NCI-H2171 treated with DMSO at 0.1 percent for 48 hours (cell line): ENCODE results near the gene BLID.

Source experiments
- DNase-seq: peaks from one replicate; lab custom pipeline; 2025; lab: John Stamatoyannopoulos, UW

The BLID gene

DNA sequence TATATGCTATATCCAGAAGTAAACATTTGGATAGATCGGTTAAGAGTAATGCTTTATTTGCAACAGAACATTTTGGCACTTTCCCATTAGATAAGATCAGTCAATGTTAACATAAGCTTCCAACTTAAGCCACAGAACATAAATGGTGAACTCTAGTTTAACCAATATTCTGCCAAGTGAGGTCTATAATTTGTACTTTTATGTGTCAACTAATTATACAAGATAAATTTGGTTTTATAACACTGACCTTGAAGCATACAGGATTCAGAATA is 23.5 kb upstream of the BLID start:
- DNase-seq: no peak

DNA sequence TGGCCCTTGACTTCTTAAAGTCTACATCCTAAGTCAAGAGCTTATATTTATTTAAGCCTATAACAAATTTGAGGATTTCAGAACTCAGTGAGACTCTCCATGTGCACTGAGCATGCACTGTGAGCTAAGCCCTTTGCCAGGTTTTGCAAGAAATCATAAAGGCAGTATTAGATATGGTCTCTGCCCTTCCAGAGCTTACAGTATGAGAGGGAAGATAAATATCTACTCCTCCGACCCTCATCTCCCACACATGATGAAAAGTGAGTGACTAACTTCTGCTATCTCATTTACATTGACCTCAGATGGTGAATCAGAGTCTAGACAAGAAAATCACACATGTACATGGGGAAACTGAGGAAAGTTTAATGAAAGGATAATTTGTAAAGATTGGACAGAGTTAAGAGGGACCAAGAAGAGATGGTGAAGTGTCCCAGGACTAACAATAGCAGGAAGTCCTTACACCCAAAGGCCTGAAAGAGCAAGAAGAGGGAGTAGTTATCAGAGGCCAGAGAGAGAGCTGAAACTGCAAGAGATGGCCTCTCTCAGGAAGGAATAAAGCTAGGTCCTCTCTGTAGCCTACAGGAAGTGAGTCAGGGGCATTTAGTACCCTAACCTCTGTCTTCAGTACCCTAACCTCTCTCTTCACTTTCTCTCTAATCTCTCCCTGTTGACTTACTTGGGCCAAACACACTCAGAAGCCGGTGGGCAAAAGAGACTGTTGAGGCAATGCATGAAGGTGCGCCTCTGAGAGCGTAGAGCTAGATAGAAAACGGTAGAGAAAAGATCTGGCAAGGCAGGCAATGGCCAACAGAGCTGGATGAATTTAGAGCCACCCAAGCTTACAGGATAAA is 23.0 kb upstream of the BLID start:
- DNase-seq: no peak

DNA sequence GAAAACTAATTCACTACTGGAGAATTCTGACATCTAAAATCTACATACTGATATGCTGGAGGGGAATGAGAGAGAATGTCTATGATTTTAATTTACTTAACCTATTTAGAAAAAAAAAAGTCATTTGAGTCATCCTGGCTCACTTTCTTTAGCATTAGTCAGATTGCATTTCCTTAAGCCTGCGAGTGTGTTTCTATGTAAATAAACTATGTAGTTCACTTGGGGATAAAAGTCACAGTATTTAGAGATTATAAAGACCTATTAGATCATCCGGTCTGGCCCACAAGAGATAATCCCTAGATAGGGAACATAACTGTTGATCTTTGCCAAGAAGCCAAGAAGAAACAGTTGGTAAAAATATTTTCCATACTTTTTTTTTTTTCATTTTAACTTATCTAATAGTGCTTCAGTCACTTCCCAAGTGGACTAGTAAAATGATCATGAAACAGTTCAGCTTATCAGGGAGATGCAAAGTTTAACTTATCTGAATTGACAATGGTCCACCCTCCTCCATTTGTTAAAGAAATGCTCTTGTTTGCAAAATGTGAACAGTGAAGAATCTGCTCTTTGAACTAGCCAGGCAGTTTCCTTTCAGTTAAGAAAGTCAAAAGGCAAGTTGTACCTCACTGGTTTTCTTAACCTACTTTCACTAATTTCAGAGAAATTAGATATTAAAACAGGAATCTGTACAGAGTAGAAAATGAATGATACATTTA is 21.2 kb upstream of the BLID start:
- DNase-seq: no peak

DNA sequence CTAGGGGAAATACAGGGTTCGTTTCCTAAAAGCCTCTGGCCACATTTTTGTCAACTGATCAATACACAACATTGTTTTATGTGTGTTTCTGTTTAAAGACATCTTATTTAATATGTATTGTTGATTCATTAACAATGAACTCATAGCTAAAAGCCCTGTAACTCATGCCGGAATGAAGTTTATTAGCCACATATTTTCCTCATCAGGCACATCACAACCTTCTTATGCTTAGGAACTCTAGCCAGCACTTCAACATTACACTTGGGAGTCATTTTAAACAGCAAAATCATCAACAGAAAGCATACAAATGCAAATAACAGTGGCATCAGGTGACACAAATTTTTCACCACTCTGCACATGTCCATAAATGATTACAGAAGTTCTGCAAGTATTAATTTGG is 15.1 kb upstream of the BLID start:
- DNase-seq: no peak

DNA sequence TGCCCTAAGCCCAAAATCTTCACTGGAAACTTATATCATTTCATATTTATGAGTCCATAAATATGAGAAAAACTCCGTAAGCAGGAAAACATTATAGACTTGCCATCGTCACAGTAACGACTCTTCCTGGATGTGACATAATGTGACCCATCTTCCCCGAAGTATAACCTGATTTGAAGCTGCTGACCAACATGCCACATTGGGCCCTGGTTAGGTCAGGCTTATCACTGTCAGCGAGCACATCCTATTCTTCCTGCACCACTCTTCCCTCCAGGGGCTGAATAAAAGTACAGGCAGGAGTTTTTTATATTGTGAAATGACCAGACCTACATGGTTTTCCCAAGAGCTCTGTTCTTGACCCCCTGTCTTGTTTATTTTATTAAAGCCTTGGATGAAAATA is 12.1 kb upstream of the BLID start:
- no peak for DNase-seq

DNA sequence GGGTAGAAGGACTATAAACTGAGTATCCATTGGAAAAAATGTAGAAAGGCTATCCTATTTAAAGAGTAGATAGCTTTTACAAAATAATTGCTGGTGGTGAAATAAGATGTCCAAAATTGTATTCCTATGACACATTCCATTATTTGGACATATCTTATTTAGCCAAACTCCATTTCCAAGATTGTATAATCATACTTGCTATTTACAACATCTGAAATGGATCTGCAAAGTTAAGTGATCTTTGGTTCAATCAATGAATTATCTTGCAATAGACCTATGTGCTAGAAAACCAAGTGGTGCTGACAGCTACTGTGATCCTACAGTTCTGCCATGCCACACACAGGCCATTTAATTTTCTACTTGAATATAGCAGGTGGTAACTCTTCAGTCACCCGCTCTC is 11.0 kb upstream of the BLID start:
- no peak for DNase-seq

DNA sequence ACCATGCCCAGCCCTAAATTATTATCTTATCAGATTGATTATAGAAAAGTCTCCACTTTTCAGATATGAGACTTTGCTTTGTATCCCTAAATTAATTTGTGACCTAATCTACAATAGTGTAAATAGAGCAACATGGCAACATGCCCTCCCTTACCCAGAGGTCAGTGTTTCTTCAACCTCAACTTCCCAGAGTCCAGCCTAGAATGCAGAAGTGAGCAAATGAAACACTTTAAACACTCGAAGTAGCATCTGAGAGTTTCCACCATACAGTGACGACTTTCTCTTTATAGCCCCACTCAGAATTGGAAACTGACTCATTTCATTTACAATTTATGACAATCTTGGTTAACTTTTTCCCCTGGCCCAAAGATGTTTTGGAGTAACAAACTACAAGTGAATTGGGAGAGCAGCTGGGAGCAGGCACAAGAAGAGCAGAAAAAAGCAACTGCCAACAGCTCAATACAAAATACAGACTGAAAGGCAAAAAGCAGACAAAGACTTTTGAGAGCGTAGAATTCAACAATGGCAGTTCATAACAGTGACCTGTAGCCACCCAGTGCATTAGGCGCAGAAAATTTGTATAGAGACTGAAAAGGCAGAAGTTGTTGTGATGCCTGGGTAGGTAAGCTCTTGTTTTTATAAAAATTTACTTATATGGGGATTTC is 10.1 kb upstream of the BLID start:
- no peak for DNase-seq

DNA sequence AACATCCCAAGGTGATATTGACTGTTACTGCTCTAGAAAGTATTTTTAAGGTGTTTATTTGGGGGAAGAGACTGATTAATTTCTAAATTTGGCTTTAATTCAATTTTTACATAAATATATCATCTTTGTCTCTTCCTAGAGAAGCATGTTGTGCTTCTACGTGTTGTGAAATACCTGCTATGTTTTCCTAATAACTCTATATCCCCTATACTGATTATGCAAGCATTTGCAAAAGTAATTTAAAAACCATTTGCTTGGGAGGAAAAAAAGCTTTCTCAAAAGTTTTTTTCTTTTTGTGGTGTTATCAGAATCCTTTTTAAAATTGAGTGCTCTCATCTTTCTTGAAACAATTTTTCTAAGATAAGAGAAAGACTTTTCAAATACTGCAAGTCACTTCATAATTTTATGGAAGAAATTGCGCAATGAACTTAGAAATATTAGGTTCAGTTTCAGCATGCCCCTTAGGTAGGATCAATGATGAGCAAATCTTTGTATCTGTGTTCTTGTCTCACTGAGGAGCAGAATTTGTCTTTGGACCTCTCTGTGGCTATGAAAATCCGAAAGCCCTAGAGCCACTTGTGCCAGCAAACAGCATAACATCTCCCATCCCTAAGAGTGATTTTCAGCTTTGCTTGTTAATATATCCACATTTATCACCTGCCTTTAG is 7.4 kb upstream of the BLID start:
- DNase-seq: no peak

DNA sequence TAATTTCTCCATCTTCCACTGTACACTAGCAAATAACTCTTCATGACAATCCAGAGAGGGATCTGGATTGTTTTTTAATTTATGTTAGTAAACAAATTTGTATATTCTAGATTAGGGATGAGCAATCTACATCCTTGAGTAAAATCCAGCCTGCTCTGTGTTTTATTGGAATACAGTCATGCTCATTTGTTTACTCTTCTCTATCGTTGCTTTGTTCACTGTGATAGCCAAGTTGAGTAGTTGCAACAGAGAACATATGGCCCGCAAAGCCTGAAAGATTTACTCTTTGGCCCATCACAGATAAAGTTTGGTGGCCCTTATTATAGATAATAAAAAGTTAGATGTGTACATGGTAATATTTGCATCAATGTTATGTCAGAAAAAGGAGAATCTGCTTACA is 6.2 kb upstream of the BLID start:
- no peak for DNase-seq

DNA sequence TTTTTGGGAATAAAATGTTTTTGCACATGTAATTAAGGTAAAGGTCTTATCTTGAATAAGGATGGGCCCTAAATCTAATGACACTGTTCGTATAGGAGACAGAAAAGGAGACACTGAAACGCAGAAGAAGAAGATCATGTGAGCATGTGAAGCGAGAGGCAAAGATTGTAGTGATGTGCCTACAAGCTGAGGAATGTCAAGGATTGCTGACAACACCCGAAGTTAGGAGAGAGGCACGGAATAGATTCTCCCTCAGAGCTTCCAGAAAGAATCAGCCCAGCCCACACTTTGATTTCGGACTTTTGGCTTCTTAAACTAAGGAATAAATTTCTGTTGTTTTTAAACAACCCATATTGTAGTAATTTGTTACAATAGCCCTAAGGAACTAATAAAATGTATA is 4.1 kb upstream of the BLID start:
- no peak for DNase-seq

DNA sequence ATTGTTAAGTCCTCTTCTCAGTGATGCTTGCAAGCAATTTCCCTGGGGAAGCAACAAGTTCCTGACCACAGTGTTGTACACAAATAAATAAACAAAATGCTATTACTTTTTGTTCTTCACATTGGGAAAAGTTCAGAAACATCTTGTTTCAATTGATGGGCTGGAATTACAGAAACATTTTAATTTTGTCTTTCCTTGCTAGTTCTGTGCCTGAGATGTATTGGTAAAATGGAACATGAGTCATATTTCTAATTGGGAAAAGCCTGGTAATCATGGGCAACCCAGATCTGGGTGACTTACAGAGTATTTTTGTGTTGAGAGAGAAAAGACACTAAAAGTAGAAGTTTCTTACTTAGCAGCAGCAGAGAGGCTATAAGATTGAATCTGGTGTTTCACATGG is 576 bp upstream of the BLID start:
- no peak for DNase-seq

DNA sequence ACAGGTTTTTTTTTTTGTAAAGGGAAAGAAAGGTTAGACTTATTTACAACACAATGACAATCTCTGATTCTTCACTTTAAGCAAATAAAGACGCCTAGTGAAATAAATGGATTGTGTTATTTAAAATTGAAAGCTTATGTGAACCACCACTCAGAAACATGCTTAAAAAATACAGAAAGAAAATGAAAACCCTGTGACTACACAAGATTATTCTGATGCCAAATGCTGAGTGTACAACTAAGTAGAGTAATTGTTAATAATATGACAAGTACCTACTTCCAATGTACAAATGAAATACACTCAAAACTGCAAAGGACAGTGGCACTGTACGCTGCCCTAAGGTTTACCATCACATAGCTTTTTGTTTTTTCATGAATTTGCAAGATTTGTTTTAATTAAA is 1.0 kb downstream of the BLID start:
- DNase-seq: no peak

DNA sequence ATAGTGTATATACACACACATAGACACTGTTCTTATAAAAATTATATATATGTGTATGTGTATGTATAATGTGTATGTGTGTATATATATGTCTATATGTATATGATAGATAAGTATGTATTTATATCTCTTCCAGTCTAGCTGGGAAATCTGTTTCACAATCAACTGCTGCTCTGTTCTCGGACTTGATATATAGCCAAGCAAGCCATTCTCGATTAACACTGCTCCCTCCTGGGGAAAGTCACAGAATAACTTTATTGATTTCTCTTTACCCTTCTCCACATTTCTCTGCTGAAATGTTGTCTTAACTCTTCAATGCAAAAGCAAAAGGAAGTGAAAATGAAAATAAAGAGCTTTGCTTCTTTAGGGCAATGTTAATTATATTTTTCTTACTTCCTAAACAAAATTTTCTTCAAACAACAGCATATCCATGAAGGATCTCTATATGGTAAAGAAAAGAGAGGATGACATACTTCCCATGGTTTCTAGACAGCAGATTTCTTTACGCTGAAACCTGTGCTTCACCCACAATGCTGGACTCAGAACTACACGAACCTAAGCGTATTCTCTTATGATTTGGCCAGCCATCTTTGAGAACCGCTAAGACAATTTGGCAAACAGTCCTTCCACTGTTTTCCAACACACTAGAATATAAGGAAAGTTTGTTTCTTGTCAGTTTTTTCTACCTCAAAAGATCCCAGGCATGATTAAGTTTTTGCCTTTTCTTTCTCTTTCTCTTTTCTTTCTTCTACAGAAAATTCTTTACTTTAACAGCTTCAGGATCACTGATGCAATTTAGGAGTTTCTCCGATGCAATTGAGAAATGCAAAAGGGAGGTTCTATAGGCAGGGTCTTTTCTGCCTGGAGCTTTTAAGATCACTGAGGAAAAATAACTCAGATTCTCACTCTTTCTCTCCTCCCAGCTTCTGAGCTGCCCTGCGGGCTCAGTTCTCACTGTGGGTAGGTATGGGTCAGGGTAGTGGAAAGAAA is 1.9 kb downstream of the BLID start:
- no peak for DNase-seq

DNA sequence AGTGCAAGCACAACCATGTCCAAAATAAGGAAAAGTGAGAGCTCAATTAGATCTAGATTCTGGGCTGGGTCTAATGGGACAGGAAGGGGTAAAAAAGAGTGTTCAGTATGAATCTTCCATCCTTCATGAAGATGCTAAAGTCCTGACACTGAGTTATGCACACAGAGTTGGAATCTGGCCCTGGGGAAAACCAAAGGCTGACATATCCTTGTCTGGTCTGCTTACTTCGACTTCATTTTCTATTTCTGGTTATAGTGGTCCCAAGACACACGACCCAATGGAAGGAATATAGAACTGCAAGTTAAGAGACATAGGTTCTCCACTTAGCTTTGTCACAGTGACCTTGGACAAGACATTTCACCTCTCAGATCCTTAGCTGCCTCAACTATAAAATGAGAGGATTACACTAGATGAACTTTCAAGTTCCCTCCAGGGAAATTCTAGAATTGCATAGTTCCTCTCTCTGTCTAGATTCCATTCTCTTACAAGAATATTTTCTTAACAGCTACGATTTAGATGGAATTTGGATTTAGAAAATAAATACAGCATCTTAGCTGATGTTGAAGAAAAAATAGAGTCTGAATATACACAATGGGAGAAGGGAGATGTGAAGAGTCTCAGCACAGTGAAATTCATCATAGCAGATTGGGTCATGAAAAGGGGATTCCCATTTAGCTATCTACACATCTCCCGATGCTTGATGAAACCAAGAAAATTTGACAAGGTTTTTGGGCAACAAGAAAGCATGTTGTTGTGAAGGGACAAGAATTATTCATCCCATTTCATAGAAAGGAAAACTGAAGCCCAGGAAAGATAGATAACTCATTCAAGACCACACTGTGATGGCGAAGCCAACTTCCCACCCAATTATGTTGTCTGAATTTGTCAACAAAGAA is 3.3 kb downstream of the BLID start:
- no peak for DNase-seq

DNA sequence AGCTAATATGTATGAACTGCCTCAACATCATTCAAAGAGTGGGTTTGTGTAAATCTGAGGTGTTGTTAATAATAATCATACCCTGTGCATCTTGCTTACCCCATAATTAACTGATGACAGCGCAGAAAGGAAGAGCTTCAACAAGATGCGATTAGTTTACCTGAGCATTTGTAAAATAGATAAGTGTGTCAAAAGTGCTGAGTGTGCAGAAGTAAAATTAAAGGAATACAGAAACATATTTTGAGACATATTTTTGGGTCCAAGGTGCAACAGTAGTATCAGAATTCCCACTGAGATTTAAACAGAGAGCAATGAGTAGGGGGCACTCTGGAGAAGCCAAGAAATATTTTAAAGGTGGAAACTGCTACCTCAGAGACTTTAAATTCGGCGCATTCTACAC is 6.1 kb downstream of the BLID start:
- DNase-seq: no peak

DNA sequence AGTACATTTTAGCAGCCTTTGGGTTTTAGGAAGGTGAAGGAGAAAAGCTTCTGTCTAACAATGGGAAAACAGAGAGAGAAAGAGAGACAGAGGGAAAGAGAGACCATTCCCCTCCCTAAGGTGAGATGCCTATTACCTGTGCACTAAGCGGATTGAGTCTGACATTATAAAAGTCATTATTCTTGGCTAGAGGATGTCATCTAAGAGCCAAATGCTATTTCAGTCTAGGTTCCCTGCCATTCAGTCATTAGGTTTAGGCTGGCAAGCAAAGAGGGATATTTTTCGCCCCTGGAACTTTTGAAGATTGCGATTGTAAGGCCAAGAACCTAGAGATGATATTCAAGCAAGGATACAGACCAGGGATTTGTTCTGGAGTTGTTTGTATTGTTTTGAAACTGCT is 7.2 kb downstream of the BLID start:
- DNase-seq: no peak

DNA sequence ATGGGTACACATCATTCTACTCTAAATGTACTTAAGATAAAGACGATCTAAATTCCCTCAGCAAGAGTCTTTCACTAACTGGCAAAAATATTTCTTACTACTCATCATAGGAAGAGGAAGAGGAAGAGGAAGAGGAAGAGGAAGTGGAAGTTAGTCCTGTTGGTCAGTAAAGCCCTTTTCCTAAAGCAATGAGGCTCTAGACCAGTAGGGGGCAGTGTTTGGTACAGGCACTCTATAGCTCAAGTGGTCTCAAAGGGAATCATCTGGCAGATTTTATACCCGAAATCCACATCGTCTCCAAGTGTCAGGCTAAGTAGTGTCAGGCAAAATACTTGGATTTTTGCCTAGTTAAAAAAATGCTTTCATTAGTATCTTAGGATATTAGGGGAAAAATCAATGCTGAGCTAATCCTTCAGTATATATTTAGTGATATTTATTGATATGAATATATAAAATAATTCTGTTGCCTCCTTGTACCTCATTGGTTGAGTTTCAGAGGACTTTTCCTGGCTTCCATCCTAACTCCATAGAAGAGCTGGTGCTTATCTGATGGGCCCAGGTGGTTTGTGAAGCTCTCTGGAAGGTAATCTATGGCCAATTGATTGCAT is 7.7 kb downstream of the BLID start:
- DNase-seq: no peak

DNA sequence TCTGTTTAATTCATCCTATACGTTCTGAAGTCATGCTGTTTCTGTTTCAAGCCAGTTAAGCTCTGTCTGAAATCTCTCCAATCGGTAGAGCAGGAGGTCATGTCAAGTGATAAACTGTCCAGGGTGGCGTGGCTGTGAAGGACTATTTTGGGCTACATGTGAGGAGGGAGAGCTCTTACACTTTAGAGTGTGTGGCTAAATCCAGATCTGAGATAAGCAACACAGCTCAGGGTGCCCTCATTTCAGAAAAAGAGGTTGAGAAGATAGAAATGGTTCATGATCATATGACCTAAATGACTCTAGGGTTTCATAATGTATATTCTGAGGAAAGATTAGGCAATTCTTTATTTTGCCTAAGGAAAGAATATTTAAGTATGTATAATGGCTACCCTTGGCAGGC is 8.4 kb downstream of the BLID start:
- DNase-seq: no peak

DNA sequence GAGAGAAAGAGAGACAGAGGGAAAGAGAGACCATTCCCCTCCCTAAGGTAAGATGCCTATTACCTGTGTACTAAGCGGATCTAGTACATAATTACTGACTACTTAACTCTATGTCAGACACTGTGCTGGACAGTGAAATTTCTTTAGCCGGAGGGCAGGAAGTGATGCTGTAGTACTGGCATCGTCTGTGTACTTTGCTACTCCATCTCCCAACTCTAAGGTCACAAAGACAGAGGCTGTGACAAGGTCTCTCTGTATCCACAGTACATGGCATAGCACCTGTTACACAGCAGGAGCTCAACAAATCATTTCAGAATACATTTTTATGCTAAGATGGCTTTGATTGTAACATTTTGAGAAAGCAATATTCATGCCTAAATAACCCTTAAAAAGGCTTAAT is 9.0 kb downstream of the BLID start:
- no peak for DNase-seq

DNA sequence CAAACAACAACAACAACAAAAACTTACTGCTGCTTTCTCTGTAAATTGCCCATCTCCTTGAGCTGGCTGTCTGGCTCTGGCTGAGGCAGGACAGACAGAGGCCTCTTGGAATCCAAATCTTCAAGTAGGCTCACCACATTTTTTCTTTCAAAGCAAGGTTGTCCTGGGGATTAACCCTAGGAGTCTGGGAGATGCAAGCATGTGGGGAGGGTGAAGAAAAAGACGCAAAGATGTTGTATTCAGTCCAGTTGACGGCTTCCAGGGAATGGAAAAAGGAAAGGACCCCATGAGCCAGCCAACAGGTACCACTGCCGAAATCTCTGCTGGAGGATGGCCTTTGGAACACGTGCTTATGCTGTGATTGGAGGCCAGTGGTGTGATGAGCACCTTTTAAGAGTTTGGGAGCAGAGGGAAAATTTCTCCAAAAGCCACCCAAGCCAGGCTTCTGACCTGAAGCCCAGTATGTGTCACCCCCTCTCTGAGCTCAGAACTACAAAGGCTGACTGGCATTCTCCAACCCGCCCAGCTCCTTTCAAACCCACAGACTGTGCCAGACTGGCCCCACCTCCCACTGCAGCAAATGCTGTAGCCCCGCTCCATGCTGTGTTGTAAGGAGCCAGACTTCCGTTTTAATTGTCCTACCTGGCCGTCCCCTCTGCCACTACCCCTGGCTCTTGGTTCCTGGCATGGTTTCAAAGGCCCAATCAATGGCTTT is 10.8 kb downstream of the BLID start:
- DNase-seq: no peak
